ENCODE data around the gene LZTS2.
"Not testable (repeated sequence)": the region's sequence is repeated elsewhere in the genome, so short reads cannot be mapped to it uniquely, and the experiment has no call there.

Gene LZTS2, protein sequence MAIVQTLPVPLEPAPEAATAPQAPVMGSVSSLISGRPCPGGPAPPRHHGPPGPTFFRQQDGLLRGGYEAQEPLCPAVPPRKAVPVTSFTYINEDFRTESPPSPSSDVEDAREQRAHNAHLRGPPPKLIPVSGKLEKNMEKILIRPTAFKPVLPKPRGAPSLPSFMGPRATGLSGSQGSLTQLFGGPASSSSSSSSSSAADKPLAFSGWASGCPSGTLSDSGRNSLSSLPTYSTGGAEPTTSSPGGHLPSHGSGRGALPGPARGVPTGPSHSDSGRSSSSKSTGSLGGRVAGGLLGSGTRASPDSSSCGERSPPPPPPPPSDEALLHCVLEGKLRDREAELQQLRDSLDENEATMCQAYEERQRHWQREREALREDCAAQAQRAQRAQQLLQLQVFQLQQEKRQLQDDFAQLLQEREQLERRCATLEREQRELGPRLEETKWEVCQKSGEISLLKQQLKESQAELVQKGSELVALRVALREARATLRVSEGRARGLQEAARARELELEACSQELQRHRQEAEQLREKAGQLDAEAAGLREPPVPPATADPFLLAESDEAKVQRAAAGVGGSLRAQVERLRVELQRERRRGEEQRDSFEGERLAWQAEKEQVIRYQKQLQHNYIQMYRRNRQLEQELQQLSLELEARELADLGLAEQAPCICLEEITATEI

DNA sequence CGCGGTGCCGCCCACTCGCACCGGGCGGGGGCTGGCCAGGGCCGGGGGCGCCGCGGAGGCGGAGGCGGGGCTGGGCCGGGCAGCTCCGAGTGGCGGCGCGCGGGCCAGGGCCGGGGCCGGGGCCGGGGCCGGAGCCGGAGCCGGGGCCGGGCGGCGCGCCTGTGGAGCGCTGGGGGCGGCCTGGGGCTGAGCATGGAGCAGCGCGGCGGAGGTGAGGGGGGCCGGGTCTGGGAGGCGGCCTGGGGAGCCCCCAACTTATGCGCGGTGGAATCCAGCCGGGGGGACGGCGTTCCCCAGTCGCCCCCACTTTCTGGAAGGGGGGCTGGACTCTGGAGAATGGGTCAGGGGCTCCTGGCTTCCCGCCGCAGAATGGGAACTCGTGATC lies at the start of gene LZTS2:
LZTS2 (plus strand) TSS at position 67 of the 385 bp plus-strand sequence. CDS start 2,731 bp downstream, outside the sequence.
- DNase-seq: no peak

DNA sequence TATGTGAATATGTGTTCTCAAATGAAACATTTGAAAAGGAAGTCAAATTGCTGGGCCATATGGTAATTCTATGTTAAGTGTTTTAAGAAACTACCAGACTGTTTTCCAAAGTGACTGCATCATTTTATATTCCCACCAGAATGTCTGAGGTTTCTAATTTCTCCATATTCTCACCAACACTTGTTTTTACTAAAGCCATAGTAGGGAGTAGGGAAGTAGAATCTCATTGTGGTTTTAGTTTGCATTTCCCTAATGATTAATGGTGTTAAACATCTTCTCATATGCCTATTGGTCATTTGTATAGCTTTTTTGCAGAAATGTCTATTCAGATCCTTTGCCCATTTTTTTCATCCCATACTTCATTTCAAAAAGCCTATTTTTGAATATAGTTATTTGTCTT lies 39.4 kb upstream of the LZTS2 start:
- no peak for DNase-seq

DNA sequence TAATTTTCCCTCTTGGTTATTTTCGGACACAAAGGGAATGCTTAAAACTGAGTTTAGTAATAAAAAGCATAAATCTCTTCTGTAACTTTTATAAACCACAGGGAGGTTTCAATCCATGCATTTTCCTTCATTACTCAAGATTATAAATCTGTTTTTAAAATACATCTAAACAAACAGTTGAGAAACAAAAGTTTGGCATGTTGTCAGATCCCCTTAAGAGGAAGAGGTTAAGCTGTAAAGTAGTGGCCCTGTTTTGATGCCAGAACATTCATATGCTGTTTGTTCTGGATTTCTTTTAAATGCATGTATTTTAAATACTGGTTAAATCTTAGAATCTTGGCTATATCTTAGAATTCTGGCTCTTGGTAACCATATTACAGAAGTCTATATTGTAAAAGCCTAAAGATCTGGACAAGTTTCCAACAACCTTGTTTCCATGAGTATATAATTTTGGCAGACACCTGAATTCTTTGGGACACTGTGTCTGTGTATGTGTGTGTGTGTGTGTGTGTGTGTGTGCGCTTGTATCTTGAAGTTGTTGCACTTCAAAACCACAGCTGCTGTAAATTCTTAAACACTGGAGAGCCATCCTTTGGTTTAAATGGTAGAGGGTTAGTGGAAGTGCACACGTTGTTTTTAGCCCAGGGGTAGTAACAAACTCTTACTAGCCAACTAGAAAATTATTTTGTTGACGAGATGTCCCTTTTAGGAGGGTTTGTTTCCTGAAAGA lies 37.1 kb upstream of the LZTS2 start:
- DNase-seq: no peak

DNA sequence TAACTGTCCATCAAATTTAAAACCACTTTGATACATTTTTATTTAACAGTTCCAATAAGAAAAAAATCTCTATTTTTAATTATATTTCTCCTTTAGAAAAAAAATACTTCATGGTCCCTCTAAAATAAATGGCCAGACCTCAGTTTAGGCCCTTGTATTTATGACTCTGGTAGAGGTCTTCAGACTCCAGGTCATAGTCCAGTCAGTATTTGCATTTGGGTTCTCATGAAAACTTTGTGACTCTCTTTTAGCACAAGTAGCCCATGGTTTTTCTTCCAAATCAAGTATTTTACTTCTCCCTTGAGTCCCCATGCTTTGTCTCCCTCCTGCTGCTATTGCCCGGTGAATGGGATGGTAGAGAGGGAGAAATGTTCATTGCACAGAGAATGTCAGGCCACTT lies 35.8 kb upstream of the LZTS2 start:
- no peak for DNase-seq

DNA sequence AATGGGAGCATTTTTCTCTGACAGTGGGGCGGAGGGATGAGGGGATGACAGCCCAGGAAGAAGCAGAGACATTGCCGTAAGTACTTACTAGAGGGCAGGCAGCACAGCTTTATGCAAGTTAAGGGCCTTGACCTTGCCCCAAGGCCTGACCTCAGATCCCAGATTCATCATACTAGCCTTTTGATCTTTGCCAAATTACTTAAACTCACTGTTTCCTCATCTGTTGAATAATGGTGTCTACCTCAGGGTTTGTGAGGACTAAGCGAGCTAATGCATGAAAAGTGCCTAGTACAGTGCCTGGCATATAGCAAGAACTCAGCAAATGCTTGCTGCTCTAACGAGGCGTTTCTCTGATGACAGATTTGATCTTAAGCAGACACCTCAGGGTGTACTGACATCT lies 33.8 kb upstream of the LZTS2 start:
- no peak for DNase-seq

DNA sequence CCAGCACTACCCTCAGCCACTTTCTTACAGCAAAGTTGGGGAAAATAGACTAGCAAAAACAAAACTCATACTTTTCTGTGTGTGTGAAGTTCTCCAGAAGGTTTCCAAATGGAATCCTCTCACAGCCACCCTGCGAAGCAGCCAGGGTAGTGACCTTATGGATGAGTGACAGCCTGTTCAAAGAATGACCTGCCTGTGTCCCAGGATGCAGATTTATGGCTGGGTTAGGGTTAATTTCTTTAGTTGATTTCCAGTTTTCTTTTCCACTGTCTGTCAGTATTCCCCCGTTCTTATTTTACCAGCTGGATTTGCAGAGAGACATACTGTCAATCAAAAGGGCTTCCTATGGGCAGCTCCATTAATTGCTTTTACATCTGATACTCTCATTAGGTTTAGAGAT lies 32.7 kb upstream of the LZTS2 start:
- no peak for DNase-seq

DNA sequence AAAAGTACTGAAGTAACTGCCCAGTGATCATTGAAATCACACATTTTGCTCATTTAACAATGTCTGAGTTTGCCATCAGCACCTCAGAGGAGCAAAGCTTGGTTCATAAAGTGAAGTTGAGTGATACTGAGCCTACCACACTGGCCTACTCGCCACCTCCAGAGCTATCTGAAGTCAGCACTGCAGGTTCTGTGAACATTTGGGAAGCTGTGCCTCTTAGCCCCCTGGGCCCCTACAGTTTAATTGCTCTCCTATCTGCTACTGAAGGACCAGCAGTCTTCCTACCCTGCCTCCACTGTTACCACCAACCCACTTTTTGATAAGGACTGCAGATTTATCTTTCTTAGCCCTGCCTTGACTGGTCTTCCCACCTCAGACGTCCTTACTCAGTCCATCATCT lies 32.3 kb upstream of the LZTS2 start:
- DNase-seq: no peak

DNA sequence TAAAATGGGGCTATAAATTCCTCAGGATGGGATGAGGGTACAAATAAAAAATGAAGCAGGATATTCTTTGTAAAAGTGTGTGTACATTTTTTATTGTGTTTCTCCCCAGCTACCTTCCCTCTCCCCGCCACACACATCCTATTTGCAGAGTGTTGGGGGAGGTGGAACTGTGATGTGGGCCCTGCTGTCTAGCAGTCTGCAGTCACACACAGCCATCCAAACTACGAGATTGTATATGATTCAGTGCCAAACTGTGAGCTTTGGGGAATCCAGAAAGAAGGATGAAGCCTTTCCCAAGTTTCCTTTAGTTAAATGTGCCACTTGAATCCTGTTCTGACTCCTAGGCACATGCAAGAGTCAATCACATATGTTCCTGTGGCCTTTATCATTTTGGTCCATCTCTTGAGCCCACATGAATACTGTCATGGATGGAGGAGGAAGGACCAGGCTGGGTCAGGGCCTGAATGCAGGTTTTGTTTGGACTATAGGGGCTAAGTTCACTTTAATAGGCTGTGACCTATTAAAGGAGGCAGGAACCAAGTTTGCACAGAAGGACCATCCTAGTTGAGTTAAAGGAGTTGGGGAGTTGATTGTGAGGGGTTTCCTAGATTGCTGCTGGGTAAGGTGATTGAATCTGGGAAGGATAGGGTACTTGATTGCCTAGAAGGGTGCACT lies 31.4 kb upstream of the LZTS2 start:
- DNase-seq: no peak

DNA sequence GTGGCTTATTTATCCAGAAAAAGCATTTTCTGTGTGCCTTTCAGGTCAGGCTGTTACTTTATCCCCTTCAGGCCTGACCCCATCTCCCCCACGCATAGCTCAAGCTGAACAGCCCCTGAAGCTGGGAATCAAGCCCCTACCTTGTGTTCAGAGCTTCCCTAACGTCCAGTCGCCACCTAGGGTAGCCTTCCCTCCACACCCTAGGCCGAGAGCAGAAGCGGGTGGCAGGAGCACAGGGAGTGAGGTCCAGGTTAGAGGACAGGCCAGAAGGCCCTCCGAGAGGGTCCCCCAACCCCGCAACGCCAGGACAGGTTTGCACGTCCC lies 30.8 kb upstream of the LZTS2 start:
- DNase-seq: no peak

DNA sequence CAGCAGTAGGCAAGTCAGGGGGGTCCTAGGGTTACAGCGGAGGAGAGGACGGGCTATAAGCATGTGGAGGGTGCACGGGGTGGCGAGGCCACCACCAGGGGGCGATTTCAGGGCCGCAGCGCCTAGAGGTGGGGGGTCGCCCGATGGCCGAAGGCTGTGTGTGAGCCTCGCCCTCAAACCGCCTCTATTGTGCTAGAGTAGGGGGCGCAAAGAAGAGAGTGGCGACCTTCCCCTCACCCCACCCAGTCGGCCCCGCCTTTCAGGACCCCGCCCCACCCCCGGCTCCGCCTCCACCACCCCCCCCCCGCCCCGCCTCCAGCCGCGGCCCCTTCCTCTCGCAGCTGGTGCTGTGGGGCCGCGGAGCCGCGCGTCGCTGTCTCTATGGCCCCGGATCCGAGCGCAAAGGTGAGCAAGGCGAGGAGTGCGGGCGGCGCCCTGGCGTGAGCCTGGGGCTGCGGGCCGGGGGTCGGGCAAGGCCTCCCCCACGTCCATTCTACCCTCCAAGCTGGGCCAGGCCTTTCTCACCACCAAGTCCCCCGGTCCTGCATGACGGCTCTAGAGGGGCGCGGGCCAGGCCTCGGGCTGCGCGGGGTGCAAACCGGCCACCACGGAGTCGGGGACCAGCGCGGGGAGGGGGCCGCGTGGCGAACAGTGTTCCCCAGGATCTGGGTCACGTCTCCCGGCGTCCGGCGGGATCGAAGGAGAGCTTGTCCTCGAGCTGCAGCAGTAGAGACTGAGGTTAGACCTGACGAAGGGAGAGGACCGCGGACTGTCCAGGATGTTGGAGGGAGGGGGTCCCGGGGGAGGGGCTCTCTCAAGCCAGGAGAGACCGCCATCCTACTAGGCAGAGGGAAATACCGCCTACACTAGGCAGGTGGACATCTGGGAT lies 30.2 kb upstream of the LZTS2 start, which contains the start of gene SEMA4G:
SEMA4G (plus strand) TSS at position 318 of the 889 bp plus-strand sequence. CDS start 3,409 bp downstream, outside the sequence.
- no peak for DNase-seq

DNA sequence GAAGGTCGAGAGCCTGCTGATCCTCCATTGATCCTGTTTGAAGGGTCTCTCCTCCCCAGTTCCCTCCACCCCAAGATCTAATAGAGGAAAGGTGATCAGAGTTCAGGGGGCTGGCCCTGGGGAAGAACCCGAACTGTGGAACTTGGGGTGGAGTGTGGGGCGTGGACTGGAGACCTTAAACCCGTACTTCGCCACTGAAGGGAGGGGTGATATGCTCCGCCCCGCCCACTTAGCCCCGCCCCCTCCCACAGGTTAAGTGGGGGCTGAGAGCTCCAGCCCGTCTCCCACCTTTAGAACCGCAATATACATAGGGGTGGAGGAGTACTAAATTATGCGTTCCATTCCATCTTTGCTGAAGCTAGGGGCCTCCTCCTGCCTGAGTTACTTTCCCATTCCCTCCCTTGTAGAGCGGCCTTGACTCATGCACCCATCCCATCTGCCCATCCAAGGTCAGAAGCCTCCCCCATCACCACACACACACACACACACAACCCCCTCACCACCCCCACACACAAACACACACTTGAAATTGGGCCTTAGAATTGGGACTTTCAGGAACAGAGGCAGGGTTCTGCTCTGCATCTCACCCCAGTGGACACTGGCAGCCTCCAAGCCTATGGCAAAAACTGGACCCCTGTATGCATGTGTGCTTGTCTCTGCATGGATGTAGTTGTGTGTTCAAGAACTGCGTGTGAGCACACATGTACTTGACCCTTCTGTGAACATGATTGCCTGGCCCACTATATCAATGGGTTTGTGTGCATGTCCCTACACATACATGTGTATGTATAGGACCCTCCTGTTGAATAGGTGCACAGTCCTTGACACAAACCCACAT lies 29.3 kb upstream of the LZTS2 start:
- no peak for DNase-seq

DNA sequence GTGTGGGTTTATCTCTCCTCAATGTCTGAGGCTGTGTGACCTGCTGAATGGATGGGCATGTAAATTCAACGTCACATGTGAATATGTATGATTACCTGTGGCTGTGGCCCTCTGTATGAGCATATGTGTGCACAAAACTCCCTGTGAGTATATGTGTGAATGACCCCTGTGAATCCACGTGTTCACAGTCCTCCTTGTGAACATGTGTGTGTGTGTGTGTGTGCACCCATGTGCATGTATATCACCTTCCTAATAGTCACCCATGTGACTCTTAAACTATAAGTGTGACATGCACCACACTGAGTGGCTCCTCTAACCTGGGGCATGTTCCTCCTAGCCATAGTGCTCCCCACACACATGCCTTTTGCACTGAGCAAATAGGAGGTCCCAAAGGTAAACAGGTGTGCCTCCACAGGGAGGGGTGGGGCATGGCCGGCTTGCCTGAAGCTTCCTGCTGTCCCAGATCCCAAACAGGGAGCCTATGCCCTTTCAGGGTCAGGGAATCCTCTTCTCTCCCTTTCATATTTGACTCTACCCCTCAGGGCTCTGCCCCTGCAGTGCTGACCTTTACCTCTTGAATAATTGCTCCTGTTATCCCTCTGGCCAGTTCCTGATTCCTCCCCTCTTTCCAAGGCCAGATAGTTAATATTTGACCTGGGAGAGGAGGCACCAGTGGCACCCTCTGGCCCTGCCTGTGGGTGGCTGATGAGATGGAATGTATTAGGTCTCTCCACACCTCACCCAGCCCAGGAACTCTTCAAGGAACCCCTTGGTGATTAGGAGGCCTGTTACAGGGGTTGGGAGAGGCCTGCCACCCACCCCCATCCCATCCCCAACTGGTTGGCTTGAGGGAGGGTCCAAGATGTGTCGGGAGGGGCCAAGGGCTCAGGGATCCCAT lies 28.4 kb upstream of the LZTS2 start:
- no peak for DNase-seq

DNA sequence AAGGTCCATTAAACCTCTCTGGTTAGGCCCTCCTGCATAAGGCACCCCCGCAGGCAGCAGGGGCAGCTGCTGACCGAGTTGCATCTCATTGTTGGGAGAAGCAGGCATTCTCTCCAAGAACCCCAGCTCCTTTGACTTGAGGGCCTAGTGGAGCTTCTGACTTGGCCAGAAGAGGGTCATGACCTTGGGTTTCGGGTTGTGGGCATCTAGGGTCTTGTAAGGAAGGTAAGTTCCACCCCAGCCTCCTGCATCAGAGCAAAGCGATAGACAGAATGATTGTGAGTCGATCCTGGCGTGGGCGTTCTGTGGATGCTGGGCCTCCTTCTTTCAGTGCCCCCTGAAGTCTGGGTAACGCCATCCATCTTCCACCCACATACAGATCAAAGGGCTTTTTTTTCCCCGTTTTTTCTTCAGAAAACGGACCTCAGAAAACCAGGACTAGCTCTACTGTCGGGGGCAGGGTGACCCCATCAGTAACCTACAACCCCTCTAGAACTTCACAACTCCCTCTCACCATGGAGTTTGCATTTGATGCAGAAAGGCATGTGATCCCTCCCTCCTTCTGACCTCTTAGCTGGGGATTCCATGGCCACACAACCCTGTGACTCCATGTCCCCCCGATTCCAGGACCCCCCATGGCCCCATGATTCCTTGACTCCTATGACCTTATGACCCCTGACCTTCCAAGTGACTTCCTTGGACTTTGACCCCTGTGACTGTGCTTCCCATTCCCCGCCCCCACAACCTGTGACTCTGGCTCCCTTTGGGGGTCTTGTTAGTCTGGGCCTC lies 27.3 kb upstream of the LZTS2 start:
- DNase-seq: no peak

DNA sequence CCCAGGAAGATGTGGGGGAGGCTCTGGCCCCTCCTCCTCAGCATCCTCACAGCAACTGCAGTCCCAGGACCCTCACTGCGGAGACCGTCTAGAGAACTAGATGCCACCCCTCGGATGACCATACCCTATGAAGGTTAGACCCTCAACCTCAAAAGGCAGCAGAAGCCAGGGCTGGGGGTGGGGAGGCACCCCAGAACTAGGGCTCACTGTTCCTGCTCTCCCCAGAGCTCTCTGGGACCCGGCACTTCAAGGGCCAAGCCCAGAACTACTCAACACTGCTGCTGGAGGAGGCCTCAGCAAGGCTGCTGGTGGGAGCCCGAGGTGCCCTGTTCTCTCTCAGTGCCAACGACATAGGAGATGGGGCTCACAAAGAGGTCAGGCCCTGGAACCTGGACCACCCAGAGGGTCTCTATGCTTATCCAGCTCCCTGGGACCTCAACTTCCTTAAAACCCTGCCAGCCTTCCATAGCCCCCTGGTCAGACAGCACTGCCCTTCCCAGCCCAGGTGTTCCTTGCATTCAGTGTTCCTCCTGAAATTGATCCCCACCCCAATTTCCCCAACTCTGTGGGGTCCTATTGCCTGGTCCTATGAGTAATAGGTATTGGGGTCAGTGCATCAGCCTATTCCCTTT lies 26.6 kb upstream of the LZTS2 start:
- DNase-seq: no peak

DNA sequence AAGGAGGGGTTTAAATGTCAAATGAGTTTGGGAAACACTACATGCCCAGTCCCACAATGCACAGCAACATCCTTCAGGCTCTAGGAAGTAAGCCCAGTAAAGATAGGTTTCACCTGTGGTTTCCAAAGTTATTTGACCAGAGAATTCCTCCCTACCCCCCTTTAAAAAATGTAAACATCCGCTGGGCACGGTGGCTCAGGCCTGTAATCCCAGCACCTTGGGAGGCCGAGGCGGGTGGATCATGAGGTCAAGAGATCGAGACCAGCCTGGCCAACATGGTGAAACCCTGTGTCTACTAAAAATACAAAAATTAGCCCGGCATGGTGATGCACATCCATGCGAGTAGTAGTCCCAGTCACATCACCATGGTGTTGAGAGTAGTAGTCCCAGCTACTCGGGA lies 24.2 kb upstream of the LZTS2 start:
- not testable (repeated sequence) for DNase-seq

DNA sequence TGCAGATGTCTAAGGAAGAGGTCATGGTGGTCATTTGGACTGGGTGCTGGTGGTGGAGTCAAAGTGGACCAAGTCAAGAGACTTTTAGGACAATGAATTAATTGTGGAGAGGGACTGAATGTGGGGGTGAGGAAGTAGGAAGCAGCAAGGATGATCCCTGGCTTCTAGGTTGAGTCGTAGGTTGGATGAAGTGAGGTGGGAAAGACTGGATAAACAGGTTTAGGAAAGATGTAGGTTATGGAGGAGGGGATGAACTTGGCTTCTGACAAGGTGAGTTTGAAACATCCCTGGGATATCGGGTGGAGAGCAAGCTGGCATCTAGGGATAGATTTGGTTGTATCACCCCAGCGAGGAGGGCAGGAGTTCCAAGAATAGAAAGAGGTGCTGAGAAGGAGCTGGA lies 22.7 kb upstream of the LZTS2 start:
- DNase-seq: no peak

DNA sequence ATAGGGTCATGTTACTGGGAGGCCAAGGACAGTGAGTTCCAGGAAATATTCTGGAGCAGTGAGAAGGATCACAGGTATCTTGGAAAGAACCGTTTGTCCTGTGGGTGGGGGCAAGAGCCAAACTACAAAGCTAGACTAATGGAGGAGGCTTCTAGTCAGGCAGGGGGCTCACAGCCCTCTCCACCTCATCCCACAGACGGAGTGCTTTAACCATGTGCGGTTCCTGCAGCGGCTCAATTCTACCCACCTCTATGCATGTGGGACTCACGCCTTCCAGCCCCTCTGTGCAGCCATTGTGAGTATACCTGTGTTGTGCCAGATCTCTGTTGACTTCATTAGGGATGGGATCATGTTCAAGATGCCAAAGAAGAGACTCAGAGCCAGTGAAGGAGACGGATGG lies 22.2 kb upstream of the LZTS2 start:
- no peak for DNase-seq

DNA sequence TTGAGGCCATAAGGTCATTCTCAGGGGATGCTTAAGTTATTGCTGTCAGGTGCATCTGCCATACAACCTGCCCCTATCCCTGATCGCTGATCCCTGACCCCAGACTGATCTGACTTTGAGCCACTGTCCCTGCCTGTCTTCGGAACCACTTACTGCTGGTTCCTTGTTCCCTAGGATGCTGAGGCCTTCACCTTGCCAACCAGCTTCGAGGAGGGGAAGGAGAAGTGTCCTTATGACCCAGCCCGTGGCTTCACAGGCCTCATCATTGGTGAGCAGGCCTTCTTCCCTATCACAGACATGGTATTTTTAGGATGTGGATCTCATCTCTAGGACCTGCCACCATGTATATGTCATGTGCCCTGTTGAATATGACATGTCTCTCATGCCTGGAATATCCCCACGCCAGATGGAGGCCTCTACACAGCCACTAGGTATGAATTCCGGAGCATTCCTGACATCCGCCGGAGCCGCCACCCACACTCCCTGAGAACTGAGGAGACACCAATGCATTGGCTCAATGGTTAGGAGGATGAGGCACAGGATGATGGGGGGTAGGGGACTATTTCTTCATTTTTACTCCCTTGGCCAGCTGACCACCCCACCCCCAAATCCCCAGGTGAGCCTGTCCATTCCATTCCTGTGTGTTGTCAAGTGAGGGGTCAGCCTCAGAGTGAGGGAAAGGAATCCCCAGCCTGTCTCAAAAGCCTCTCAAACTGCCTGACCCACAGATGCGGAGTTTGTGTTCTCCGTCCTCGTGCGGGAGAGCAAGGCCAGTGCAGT lies 21.3 kb upstream of the LZTS2 start:
- DNase-seq: no peak

Measured in NCI-H1694 (cell line).